Measurements from ENCODE around the gene VDR.

DNA sequence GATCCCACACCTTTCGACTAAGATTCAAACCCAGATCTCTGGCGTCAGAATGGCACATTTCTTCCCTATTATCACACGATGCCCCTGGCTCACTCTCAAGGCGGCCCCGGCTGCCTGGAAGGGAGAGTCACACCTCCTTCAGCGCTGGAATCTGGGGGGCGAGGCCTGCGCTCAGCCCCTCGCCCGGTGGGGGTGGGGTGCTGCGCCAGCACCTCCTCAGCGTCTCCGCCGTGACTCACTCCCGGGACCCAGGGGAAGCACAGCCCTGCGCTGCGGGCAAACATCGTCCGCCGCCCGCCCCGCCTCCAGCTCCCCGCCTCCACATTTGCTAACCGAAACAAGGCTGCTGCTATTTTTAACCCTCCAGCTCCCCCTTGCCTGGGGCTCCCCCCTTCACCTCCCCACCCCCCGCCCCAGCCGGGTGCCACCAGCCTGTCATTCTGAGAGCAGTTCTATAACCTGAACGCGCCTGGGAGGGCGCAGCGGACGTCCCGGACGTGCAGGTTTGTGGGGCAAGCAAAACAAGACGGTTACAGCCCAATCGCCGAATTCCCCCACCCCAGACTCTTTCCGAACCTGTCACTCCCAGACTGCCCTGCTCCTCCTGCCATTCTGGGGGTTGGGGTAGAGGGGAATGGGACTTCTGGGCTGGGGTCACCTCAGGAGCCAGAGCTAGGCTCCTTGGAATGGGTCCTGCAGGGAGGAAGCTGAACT lies 91.8 kb downstream of the VDR start:
- TF ChIP-seq, protein P1, sequence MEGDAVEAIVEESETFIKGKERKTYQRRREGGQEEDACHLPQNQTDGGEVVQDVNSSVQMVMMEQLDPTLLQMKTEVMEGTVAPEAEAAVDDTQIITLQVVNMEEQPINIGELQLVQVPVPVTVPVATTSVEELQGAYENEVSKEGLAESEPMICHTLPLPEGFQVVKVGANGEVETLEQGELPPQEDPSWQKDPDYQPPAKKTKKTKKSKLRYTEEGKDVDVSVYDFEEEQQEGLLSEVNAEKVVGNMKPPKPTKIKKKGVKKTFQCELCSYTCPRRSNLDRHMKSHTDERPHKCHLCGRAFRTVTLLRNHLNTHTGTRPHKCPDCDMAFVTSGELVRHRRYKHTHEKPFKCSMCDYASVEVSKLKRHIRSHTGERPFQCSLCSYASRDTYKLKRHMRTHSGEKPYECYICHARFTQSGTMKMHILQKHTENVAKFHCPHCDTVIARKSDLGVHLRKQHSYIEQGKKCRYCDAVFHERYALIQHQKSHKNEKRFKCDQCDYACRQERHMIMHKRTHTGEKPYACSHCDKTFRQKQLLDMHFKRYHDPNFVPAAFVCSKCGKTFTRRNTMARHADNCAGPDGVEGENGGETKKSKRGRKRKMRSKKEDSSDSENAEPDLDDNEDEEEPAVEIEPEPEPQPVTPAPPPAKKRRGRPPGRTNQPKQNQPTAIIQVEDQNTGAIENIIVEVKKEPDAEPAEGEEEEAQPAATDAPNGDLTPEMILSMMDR (IDR thresholded peaks at IDR 0.05) = no peak
- TF ChIP-seq POLR2A (IDR thresholded peaks at IDR 0.05) = no peak
